ENCODE measurements around the gene SLC7A6.

DNA sequence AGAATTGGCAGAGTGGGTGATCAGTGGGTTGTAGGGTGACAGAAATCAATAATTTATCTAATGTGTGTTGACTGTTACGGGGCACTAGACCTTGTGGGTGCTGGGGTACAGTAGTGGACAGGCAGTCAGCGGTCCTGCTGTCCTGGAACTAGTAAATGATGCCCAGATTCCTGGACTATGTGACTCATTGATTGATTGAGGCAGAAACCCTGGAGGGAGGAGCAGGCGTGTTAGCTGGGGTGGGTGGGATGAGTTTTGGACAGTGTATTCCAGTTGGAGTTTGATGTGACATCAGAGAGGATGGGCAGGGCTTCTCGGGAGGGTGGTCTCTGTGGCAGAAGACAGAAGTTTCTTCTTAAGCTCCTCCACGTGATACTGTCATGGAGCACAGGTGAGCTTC, 70.8 kb downstream of the SLC7A6 start:
- TF ChIP-seq EZH2 (IDR thresholded peaks at IDR 0.05; ENCODE audit: insufficient read depth, poor library complexity, severe bottlenecking) (no peak), EZH2phosphoT487 (IDR thresholded peaks at IDR 0.05; ENCODE audit: insufficient read depth, low read depth) (no peak)
